Fibroblast of skin of right biceps (primary cell): ENCODE measurements around the gene CTBP1.

Experiments used
- DNase-seq: peaks from one replicate; pipeline ENCODE4 v3.0.0-alpha.2; 2013

Gene CTBP1

DNA sequence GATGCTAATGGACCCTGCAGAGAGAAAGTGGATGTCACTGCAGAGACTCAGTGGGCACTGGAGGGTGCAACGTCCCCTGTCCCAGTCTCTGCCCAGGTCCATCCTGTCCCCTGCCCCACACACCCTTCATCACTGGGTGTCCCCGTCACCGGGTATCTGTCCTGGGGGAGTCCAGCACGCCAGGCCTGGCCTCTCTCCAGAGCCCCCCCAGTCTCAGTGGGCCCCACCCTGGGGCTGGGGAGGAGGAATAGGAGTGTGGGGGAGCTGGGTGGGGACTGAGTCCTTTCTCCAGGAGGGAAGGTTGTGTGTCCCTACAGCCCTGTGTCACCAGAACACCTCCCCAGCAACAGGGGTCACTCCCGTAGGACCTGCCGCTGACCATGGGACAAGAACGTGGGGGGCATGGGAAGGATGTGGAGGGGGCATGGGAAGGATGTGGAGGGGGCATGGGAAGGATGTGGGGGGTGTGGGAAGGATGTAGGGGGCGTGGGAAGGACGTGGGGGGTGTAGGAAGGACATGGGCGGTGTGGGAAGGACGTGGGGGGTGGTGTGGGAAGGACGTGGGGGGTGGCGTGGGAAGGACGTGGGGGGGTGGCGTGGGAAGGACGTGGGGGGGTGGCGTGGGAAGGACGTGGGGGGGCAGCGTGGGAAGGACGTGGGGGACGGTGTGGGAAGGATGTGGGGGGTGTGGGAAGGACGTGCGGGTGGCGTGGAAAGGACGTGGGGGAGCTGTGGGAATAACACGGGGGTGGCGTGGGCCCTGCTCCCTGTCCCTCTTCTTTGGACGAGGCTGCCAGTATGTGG, 55.5 kb downstream of the CTBP1 start:
- no peak for DNase-seq

- DNase-seq, result no peak
These were observed 56.3 kb downstream of the CTBP1 start for GRCh38 chr4:1192493-1193205.

DNA sequence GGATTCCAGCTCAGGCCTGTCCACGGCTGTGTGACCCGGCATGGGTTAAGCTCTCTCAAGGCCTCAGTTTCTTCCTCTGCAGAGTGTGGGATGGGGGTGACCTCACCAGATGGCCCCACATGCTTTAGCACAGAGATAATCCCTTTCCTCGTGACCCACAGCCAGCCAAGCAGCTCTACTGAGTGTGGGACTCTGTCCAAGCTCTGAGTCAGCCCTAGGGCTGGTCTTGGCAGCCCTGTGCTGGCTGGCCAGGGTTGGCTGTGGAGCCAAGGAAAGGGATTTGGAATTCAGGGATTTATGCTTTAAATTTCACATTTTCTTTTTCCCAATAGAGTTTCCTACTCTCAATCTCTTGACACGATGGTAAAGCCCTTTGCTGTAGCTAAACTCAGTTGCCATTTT, 56.8 kb downstream of the CTBP1 start:
- peak; percentile 96 for DNase-seq

DNA sequence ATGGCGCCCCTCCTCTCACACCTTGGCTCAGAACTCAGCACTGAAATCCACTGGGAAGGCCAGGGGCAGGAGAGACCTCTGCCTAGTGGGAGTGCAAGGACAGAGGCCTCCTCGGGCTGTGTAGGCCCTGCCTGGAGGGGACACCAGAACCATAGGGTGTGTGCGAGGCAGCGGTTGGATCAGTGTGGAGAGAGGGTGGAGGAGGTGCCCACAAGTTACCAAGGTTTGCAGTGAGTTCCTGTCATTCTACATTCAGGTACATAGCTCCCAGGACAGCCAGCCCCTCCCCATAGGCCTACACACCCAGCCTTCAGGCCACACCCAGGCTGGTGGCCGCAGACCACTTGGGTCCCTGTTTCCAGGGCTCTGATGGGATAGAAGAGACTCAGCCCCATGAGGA, 57.3 kb downstream of the CTBP1 start:
- no peak for DNase-seq

DNA sequence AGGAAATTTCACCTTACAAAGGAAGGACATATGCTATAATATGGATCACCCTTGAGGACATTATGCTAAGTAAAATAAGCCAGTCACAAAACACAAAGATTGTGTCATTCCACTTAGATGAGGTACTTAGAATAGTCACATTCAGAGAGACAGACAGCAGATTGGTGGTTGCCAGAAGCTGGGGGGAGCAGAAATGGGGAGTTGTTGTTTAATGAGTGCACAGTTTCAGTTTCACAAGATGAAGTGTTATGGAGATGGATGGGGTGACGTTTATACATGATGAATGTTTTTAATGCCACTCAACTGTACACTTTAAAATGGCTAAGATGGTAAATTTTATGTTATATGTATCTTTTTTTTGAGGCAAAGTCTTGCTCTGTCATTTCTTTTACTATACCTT, 61.7 kb downstream of the CTBP1 start:
- no peak for DNase-seq

GRCh38 chr4:1183985-1184773, 64.8 kb downstream of the CTBP1 start:
- no peak for DNase-seq

DNA sequence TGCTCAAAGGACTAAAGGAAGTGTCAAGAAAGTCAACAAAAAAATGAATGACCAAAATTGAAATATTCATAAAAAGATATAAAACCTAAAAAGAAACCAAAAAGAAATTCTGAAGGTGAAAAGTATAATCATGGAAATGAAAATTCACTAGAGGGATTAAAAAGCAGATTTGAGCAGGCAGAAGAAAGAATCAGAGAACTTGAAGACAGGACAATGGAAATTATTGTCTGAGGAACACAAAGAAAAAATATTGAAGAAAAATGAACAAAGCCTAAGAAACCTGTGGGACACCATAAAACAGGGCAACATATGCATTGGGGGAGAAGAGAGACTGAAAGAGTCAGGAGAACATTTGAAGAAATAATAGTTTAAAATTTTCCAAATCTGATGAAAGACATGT, 66.6 kb downstream of the CTBP1 start:
- DNase-seq, result no peak

DNA sequence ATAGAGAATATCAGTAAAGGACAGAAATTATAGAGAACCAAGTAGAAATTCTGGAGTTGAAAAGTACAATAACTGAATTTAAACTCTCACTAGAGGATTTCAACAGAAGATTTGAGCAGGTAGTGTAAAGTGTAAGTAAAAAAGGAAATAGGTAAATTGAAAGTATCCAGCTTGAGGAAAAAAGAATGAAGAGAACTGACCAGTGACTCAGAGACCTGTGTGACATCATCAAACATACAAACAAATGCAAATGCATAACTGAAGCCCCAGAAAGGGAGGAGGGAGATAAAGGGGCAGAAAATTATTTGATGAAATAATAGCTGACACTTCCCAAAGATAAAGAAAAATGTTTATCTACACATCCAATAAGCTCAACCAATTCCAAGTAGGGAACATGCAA, 68.3 kb downstream of the CTBP1 start:
- no peak for DNase-seq

DNA sequence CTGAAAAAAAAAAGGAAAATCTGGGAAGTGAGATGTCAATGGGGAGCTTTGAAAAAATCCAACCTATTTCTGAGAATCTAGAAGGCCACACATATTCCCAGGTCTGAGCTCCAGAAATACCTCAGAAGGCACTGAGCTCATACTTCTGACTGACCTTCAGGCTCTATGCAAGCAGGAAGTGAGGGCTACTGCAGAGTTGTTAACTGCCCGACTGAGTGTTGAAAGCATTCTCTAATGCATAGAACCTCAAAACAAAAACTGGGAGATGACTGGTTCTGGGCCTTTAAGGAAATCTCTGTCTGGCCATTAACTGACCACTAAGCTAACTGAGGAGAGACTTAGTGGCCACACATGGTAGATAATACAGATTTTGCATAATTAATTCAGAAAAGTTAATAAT, 69.0 kb downstream of the CTBP1 start:
- DNase-seq, result no peak

- no peak for DNase-seq
These were observed 69.9 kb downstream of the CTBP1 start for GRCh38 chr4:1179089-1179441.

- DNase-seq, result no peak
These were observed 70.4 kb downstream of the CTBP1 start for GRCh38 chr4:1178300-1179088.

DNA sequence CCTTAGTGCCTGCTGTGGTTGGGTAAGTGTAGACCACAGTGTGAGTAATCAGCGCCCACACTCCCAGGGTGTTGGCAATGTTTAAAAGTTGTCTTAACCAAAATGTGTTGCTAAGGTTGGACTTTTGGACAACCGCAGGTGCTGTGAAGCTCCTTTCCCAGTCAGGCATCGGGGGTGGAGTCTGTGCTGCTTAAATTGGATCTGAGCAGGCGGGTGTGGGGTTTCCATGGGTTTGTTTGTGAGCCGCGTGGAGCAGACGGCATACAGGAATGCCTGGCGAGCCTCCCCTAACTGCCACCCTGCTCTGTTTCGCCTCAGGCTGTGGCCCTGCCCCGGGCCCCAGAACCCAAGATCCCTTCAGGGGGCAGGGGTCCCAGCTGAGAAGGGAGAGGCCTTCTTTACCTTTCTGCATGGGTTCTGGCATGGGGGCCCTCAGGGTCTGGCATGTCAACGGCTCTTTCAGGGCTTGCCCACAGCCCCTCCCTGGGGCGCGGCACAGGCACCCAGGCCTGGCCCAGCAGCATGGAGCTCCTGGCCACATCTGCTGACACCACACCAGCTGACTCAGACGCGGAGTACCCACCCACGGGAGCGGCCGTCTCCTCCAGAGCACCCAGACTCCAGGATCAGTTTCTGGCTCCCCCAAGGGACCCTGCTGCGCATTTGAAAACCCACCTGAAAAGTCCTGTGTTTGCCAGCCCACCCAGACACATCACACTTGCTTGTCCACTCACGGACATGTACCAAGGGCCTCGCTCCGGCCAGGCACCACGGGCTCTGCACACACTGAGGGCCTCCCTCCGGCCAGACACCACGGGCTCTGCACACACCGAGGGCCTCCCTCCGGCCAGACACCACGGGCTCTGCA, 71.4 kb downstream of the CTBP1 start:
- no peak for DNase-seq

DNA sequence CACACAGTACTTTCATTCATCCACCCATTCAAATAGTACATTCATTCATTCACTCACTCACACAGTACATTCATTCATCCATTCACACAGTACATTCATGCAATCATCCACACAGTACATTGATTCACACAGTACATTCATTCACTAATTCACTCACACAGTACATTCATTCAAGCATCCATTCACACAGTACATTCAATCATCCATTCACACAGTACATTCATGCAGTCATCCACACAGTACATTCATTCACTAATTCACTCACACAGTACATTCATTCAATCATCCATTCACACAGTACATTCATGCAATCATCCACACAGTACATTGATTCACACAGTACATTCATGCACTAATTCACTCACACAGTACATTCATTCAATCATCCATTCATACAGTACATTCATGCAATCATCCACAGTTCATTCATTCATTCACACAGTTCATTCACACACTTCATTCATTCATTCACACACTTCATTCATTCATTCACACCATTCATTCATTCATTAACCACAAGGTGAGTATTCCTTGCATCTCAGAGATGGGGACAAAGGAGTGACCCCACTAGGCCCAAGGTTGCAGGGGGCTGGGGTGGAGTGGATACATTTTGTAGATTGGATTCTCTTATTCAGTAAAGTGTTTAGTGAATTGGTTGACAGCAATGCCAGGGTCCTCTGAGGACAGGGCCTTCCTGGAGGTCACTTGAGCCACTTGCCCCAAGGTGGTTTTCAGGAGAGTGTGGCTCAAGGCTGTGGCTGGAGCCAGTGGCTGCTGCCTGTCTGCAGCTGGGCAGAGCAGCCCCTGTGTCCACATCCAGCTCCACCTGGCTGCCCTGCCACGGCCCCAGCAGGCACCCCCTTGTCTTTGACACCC, 72.3 kb downstream of the CTBP1 start:
- no peak for DNase-seq

DNA sequence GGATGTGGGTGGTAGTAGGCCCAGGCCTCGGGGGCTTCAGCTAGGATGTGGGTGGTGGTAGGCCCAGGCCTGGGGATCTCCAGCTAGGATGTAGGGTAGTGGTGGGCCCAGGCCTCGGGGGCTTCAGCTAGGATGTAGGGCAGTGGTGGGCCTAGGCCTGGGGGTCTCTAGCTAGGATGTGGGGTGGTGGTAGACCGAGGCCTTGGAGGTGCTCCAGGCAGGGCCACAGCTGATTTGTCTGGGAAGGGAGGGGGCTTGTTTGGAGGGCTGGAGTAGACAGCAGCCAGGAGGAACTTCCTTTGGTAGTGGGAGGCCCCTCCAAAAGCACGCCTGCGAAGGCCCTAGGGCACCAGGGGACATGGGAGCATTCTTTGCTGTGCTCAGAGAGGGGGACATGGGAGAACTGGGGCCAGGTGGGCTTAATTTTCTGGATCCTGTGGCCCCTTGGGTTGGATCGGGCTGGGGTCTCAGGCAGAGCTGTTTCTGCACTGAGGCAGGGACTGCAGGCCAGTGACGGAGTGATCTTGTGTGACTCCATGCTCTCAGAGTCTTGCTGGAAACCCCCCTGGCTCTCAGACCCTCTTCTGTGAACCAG, 73.2 kb downstream of the CTBP1 start:
- DNase-seq, result no peak

DNA sequence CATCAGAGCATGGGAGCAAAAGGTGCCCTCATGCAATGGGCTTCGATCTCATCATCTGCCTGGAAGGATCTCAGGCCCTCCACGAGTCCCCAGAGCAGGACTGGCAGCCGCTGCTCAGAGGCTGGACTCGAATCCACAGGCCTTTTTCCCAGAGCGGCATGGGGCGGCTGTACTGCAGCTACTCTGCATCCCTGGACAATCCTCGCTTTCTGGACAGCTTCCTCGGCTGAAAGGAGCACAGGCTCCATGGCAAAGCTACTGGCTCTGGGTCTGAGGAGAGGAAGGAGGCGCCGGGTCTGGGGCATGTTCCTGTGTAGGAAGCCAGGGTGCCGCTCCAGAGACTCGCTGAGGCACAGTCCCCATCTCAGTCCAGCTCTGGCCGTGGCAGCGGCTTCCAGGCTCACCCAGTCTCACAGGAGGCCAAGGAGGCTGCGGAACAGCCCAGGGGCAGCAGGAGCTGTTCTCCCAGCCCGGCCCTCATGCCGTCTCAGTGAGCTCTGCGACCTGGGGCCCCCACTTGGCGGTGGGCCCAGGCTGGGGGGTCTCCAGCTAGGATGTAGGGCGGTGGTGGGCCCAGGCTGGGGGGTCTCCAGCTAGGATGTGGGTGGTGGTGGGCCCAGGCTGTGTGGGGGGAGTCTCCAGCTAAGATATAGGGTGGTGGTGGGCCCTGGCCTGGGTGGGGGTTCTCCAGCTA, 73.8 kb downstream of the CTBP1 start:
- DNase-seq, result no peak

GRCh38 chr4:1172971-1173757, 75.8 kb downstream of the CTBP1 start:
- DNase-seq, result no peak

DNA sequence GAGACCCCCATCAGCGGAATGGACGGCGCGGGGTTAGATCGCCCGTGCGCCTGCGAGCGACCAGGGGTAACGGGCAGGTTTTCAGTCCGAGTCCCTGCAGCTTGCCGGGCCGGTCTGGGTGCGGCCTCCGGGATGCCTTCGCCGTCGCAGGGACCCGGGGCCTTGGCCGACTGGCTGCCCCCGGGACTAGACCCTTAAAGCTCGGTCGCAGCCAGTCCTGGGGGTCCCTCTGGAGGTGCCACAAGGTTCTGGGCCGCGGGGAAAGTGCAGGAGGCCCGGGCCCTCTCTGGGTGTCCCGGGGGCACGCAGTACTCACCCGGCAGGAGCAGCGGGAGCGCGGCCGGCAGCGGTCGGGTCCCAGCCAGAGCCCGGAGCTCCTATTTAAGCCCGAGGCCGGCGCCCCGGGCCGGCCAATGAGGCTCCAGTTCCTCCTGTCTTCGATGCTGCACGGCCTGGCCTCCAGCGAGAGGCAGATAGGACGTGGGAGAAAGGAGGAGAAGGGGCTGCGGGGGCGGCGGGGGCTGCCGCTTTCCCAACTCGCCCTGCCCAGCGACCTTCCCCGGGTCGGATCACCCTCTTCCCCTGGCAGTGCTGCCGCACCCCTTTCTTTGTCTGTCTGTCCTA, 76.6 kb downstream of the CTBP1 start, which contains the start of gene SPON2:
TSS of gene SPON2 (minus strand) at position 356 of the 624 bp plus-strand sequence.
- no peak for DNase-seq
